Activated CD4-positive, alpha-beta T cell treated with anti-CD3 and anti-CD28 coated beads, Interleukin-2, amount 50 U/mL, for 1 hour (primary cell): ENCODE data around the gene FRY.

Source experiments
- DNase-seq: peaks from one replicate; pipeline ENCODE4 v3.0.0-alpha.2; 2020

The FRY gene

DNA sequence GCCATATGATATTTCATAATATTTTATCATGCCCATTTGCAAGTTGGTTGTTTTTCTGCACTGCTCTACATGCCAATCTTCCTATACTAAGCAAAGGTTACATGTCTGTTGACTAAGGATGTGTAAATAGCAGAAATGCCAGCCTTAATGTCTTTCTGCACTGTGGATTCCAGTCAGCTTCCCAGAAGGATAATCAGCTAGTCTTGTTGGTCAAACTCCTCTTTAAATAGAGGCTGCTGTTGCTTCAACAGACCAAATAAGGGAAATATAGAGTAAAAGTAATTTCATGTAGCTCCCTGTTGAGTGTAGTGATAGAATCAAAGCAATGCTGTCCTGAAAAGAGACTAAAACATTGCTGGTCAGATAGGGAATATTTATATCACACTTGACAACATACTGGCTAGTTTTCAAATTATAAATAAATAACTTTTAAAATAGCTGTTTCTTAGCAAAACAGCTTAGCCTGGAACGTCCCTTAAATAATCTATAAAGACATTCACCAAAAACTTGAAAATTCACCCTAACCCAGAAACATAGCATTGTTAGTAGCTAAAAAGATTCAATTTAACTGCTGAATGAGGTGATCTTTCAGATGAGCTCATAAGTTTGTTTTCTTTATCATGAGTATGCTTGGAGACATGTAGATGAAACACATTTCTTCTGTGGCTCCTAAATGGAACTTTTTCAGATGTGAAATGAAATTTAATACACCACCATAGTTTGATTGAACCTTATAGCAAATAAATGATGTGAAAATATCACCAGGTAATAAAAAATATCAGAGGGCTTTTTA, 56.6 kb downstream of the FRY start:
- DNase-seq: no peak

DNA sequence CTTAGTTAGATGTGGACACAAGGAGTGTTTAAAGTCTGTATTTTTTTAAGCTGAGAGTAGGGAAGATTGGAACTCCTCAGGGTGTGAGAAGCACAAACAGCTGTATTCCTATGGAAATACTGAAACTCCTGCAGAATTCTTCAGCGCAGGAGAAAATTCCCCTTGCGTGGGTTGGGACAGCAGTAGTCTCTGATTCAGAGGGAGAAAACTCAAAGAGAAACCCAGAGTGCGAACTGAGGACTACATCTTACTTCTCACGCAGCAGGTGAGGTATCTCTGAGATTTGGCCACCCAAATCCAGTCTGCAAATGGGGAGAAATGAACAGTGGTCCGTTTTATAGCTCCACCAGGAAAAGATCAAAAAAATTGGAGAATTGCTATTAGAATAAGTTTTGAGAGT, 60.9 kb downstream of the FRY start:
- DNase-seq: no peak

DNA sequence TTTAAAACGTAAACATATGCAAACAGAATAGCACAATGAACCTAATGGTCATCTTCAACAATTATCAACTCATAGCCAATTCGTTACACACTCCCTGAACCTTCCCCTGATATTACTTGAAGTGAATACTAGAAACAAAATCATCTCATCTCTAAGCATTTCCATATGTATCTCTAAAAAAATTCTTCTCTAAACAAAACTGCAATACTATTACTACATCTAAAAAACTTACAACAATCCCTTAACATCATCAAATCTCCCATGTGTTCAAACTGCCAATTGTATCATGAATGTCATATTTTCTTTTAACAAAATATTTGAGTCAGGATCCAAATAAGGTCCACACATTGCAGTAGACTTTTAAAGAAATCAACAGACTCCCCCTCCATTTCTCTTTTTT, 61.4 kb downstream of the FRY start:
- no peak for DNase-seq

DNA sequence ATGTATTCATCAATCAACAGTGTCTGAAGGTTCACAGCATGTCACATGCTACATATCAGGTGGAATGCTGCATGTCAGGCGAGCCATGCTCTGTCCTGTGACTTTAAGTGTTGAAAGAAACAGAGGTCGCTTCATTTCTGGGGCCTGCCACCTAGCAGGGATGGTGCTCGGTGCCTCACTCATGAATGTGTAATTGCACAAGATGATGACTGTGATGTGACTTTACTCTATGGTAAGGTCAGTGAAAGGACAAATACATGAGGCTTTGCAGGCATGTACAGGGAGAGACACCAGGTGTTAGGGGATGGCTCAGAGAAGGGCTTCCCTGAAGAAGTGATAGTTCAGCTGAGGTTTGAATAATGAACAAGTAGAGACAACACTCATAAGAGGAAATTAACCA, 66.7 kb downstream of the FRY start:
- no peak for DNase-seq

DNA sequence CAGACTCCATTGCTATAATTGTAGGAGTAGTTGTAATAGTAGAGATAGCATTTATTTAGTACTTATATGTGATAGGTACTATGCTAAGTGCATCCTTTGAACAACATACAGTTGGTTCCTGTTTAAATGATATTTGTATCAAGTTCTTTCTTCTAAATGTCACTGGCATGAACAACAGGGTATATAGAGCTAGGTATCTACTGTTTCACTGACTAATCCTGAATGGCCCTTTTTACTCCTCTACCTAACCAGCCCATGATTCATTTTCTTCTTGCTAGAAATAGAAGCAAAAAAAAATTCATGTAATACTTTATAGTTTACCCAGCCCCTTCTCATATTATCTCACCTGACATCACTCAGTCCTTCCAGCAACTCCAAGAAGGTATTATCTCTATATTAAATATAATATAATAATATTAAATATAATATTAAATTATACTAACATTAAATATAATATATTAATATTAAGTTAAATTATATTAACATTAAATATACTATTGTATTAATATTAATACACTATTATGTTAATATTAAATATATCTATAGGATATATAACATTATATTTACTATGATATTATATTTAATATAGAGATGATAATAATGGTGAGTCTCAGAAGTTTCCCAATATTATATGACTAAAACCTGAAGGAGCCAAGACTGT, 74.2 kb downstream of the FRY start:
- no peak for DNase-seq

DNA sequence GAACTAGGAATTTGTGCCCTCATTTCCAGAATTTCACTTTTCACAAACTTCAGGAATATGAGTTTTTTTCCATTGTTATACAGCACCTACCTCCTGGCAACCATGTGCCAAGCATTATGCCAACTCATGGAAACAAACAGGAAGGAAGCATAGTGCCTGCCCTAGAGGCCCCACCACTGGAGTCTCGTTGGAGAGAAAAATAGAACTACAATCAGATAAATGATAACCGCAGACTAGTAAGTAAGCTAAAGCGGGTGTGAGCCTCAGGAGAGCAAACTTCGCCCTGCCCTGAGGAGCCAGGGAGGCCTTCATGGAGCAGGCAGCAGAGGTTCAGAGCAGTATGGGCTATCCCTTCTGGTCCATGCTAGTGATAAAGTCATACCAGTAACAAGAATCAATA, 75.9 kb downstream of the FRY start:
- DNase-seq: no peak

DNA sequence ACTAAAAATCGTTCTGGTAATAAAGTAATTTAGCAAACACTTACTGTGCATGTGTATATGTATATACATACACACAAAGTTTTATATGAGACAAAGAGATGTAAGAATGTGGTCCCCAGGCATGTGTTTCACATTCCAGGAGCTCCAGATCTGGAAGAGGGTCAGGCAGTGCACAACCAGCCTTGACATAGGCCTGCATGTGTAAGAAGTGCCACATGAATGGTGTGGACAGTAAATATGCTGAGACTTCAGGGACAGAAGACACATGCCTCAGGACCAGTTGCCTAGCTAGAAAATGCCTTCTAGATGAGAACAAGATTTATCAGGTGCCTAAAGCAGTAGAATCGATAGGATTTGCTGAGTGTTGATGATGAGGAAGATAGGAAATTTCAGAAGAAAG, 76.4 kb downstream of the FRY start:
- DNase-seq: no peak

DNA sequence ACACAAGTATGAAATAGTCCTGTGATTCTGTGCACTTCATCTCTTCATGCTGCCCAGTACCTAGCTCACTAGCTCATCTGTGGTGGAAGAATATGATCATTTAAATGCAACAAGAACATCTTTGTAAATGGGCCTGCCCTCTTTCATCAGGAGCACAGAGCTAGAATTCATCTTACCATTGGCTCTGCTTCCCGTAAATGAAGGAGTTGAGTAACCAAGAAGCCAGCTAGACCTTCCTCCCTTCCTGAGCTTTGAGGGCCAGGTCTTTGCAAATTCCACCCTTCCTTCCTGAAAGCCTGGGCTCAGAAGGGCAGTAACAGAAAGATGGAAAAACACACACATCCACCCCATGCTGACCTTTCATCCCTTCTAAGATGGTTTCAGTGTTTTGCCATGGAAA, 82.0 kb downstream of the FRY start:
- DNase-seq: no peak

DNA sequence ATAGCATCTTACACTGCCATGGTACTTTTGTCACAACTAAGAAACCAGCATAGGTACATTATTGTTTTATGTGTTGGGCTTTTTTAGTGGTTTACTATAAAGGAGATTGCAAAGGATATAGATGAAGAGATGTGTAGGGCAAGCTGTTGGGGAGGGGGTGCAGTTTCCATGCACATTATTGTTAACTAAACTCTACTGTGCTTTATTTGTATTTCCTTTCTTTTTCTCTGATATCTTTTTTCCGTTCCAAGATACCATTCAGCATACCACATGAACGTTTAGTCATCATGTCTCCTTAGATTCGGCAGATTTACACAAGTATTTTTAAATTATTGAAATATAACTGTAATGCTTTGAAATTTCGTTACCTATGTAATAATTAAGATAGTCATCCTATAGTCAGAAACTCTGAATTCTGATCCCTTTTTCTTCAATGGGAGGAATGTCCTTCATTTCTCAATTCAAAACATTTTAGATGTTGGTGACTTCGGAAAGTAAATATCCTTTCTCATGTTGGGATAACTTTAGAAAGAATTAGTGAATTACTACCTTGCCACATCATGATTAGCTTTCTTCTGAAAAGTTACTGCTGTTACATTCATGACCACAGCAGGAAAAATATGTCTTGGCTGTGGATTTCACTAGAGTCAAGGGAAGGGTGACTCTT, 82.8 kb downstream of the FRY start:
- DNase-seq: no peak

DNA sequence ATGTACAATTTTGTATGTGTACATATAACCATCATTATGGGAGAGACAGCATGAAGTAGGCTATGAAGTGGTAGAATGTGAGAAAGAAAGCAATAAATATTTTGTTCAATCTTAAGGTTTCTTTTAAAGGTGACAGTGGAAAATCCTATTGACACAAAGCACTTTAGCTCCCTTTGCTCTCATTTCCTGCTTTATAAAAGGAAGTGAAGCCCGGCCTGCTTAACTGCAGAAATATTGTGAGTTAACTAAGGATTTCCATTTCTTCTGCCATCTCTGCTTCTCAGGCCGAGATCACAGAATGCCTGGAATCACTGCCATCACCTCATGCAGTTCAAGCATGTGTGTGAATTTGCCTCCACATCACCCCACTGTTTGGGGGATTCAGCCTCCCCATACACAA, 83.5 kb downstream of the FRY start:
- no peak for DNase-seq

DNA sequence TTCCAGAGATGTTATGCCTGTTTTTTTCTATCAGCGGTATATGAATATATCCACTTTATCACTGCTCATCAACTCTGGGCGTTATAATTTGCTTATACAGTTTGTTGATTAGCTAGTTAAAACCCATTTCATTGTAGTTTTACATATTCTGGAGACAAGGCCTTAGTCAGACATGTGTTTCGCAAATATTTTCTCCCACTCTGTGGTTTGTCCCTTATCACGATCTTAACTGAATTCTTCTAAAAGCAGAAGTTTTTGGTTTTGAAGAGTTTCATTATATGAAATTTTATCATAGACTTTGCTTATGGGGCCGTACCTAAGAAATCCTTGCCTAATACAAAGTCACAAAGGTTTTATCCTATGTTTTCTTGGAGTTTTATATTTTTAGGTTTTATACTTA, 84.6 kb downstream of the FRY start:
- DNase-seq: no peak

DNA sequence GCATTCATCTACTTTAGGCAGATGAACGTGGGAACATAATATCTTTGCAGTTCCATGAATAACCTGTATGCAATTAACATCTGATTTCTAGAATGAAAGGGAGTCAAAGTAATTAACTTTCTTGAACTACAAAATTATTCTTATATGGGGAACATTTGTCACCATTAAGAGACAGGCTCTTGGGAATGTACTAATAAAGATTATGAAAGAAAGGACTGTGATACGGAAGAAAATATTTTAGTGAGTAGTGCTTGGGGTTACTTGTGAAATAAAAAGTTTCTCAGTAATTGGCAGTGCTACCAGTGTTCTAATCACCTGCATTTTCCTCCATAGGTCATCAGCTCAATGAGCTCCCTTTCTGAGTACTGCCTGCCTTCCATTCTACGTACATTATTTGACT, 85.4 kb downstream of the FRY start:
- DNase-seq: no peak

DNA sequence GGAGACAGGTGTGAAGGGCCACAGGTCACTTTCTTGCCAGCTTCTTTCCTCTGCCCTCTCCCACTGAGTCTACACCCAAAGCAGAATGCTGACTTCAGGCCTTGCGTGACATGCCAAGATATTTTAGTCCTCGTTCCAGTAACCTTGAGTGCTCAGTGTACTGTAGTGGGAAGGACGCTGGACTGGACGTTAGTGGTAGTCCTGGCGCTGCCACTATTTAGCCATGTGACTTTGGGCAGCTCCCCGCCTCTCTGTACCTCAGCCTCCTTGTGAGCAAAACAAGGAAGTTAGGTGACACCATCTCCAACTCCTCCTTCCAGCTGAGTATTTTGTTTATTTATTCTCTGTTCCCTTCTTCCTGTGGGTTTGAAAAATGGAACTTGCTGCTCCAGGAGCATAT, 86.1 kb downstream of the FRY start:
- no peak for DNase-seq

DNA sequence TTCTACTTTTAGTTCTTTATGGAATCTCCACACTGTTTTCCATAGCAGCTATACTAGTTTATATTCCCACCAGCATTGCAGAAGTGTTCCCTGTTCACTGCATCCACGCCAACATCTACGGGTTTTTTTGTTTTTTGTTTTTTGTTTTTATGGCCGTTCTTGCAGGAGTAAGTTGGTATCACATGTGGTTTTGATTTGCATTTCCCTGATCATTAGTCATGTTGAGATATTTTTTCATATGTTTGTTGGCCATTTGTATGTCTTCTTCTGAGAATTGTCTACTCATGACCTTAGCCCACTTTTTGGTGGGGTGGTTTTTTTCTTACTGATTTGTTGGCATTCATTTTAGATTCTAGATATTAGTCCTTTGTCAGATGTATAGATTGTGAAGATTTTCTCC, 89.7 kb downstream of the FRY start:
- DNase-seq: no peak

DNA sequence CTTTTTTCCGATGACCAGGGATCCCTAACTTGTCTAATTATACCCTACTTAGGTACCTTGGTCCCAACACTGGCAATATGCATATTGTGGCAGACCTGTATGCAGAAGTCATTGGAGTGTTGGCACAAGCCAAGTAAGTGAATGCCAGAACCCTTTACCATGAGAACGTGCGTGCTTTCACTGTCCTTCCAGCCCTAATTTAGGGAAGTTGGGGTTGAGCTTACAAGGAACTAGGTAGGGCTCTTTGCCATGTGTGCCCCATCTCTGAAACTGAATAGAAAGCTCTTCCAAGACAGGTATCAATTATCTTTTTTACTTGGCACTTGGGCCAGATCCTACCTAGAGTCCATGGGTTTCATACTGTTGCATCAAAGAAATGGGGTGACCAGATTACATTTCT, 93.2 kb downstream of the FRY start:
- no peak for DNase-seq

DNA sequence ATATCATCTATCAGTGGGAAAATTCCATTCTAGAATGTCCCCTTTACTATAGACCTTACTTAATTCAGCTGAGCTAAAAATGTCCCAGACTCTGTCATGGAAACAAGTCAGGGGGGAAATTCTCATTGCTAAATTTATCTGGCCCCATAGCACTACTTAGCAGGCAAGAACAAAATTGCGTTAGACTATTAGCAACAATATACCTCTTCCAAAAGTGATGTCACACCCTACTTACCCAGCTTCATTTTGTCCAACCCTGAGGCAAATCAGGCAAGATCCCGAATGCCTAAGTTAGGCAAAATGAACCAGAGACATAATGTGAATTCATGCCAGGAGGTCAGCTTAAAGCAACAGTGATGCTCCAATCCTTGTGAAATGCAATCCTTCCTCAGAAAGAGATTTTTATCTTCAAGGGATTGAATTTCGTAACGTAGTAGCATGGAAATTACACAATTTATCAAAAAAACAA, 93.7 kb downstream of the FRY start:
- no peak for DNase-seq

DNA sequence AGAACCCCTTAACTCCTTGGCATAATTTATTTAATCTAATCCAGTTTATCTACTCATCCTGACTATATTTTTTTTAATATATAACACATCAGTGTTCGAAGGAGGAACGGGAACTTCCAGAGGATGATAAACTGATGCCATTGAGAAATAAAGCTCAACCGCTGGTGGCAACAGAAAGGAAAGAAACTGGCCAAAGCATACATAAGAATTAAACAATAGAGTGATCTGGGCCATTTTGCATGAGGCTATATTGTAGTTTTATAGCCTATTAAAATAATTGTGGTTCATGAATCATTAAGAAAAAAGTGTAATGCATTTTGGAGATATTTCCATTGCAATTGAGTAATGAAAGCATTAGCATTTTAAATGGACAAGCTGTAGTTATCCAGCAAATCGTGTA, 94.2 kb downstream of the FRY start:
- DNase-seq: no peak

DNA sequence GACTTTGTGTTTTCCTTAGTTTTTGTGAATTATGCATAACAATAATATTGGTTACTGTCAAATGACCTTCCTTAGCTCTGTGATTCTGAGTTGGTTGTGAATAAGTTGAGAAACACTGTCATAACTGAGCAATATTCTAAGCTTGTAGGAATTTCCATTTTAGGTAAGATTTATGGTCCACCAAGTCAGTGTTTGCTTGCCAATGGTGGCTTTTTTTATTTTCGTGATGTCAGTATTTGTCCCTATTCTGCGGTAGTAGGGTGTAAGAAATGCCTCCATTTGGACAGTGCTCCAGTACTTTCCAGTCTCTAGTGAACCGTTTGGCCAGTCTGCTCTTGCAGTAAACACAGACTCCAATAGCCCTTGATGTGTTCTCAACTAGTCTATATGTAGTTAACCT, 94.7 kb downstream of the FRY start:
- DNase-seq: no peak

DNA sequence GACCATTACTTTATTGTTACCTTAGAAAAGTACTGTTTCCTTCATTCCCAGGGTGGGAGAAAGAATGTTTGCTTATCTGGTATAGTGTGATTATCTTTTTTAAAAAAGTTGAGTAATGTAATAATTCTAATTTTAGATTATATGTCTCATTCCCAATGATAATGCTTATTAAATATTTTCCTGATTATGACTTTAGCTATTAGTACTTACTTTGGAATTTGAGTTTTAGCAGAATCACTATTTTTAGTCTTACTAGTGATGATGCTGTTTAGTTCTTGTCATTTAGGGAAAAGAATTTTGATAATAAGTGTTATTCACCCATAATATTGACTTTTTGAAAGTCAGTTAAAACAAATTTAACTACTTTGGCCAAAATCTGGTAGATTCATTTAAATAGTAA, 95.2 kb downstream of the FRY start:
- DNase-seq: no peak

DNA sequence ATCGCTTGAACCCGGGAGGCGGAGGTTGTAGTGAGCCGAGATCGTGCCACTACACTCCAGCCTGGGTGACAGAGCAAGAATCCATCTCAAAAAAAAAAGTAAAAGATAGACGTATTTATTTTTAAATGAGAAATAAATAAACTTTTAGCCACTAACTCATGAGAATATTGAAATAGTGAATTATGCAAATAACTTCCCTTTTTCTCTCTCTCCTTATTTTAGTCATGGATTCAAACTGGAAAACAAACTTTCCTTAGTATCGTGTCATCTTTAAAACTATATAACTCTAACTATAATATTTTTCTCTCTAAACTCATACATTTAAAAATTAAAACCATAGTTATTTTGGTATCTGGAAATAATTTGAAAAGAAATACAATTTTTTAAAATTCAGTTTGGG, 96.1 kb downstream of the FRY start:
- DNase-seq: no peak

DNA sequence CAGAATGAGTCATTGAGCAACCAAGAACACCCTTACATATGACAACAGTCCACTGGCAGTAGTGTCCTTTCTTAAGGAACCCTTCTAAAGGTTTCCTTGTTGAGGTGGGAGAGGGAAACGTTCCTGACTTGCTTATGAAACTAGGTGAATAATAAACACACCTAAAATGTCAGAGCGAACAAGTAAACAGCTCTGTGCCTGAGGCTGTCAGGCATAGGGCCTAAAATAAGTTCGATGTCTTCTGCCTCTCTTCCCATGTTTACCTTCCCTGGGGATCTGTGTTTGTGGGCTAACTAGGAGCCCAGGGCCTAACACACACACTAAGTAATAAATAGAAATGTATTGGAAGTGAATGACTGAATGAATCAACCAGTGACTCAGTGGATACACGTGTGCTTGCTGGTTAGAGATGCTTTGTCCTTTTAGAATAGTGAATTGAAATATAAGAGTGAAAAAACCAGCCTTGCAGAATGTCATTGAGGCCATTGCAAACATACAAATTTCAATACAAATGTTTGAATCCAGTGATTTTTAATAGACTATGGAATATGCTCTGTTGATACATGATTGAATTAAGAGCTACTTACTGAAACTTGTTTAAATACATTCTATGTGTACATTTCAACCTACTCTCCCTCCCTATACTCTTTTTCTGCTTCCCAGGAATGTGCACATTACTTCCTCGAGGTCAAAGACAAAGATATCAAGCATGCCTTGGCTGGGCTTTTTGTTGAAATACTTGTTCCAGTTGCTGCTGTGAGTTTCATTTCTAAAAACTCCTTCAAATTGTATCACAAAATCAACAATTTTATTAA, 102.9 kb downstream of the FRY start:
- DNase-seq: no peak

DNA sequence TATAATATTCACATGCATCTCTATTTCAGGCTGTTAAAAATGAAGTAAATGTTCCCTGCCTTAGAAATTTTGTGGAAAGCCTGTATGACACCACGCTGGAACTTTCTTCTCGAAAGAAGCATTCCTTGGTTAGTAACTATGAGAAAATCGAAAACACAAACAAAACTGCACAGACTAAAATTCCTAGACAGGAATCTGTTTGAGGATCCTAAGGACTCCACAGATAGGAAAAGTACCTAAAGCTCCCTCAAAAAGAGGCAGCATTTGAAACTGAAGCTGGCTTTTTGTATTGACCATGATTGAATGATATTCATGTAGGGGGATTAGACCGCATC, 103.4 kb downstream of the FRY start:
- DNase-seq: no peak

DNA sequence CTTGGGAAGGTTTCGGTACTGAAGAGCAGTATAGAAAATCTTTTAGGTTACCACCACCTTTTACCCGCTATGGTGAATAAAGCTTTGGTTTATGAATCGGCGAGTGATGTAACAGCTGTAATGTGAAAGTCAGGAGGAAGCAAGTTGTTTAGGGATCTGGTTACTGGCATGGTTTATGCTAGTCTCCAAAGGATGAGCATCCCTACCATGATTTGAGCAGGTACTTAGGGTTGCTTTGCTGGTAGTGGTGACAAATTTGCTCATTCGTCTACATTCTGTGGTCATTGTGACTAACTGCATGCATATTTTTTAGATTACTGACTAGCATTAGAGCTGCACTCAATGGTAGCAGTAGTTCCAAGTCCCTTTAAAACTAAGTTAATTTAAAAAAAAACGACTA, 104.1 kb downstream of the FRY start:
- DNase-seq: no peak

DNA sequence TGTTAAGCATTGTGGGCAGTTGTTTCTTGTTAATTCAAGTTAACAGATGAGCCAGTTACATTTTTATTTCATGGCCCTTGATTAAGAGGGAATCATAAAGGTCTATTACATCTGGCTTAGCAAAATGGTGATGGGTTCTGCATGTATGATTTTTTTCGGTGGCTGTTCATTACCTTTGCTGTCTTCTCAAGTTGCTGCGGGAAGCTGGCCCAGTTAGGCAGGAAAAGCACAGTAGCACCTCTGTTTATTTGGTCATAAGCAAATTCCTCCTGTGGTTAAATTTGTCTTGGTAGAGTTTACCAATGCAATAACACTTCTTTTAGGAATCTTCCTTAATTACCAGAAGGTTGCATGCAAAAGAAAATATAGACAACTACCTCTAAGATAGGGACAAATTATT, 104.5 kb downstream of the FRY start:
- no peak for DNase-seq
